A549 (cell line): ENCODE measurements around the gene HOXA11. TPM values are rescaled to one million over a fixed set of nuclear protein-coding genes. Genes with fewer than 3 reads are reported as not detected.

Experiments
- ATAC-seq, 2 experiments: fragments of 200-7000 bp in 1 of 2; fragments of >200 bp in 1 of 2; cut with Nextera tagmentation in 1 of 2; cut with Tn5 transposase in 1 of 2; 3 replicates each; pipeline versions ENCODE4 v1.8.0 to v1.9.1; 2018 to 2020; ENCODE audit warnings: mild to moderate bottlenecking in 1 of 2, moderate library complexity in 1 of 2
- CTCF ChIA-PET: fragments of 300-600 bp; sonication (Branson Sonifier 250); formaldehyde crosslinking; extraction: SDS; loops from one replicate; lab custom pipeline; 2021; ENCODE audit warnings: antibody characterized with exemption, inconsistent platforms; lab: Yijun Ruan, JAX
- POLR2A ChIA-PET: fragments of 350-600 bp; formaldehyde crosslinking; extraction: SDS; loops from one replicate; lab custom pipeline; 2021; ENCODE audit warnings: antibody characterized with exemption, inconsistent platforms; lab: Yijun Ruan, JAX
- DNase-seq, 2 experiments: peaks; one replicate each; pipeline versions ENCODE4 v3.0.0 to v3.0.0-alpha.2; 2011 to 2016; ENCODE audit warnings: low read depth in 1 of 2, low spot score in 1 of 2
- FAIRE-seq: peaks from 2 replicates; lab custom pipeline; 2011; peaks lifted over from hg19 to GRCh38; lab: Jason Lieb, UNC
- H3K27ac ChIP-seq, 2 experiments: fragments of >200 bp; sonication (Bioruptor Twin); formaldehyde crosslinking; 3 replicates each; pipeline ENCODE4 v1.5.1; 2016 to 2017
- H3K4me1 ChIP-seq: fragments of >200 bp; sonication (Bioruptor Twin); formaldehyde crosslinking; 3 replicates; pipeline ENCODE4 v1.6.1; 2016
- H3K4me2 ChIP-seq: fragments of >200 bp; sonication (Bioruptor Twin); formaldehyde crosslinking; 3 replicates; pipeline ENCODE4 v1.6.1; 2016
- H3K4me3 ChIP-seq: fragments of >200 bp; sonication (Bioruptor Twin); formaldehyde crosslinking; 3 replicates; pipeline ENCODE4 v1.5.1; 2016
- H3K9me3 ChIP-seq: fragments of >200 bp; sonication (Bioruptor Twin); formaldehyde crosslinking; 3 replicates; pipeline ENCODE4 v1.6.1; 2016
- ATOH8 ChIP-seq: fragments of 250-450 bp; sonication (Bioruptor Pico); IDR thresholded peaks from 2 replicates; pipeline ENCODE4 v1.5.0; 2020; ENCODE audit warnings: low read depth, mild to moderate bottlenecking, moderate library complexity
- CBX2 ChIP-seq: fragments of 200-600 bp; sonication (generic); IDR thresholded peaks from 2 replicates; pipeline ENCODE4 v1.6.1; 2016; ENCODE audit warnings: low read depth, mild to moderate bottlenecking, borderline replicate concordance
- CBX8 ChIP-seq: fragments of 200-600 bp; sonication (generic); IDR thresholded peaks from 2 replicates; pipeline ENCODE4 v1.6.1; 2016
- CHD2 ChIP-seq: fragments of 150-350 bp; IDR thresholded peaks from 2 replicates; pipeline ENCODE4 v1.6.1; 2014; ENCODE audit warnings: low read length; ENCODE audit not compliant: partially characterized antibody
- CHD4 ChIP-seq: fragments of 200-600 bp; sonication (generic); IDR thresholded peaks from 2 replicates; pipeline ENCODE4 v1.6.1; 2016; ENCODE audit warnings: antibody characterized with exemption, mild to moderate bottlenecking, borderline replicate concordance
- ESRRA ChIP-seq: fragments of 150-350 bp; IDR thresholded peaks from 2 replicates; pipeline ENCODE4 v1.6.1; 2014; ENCODE audit warnings: mild to moderate bottlenecking, low read length, borderline replicate concordance
- FOSL2 ChIP-seq, 2 experiments: fragments of 450-650 bp in 1 of 2; fragments of >200 bp in 1 of 2; sonication (Bioruptor Twin) in 1 of 2; formaldehyde crosslinking; IDR thresholded peaks; 2 replicates each; pipeline versions ENCODE4 v1.5.0 to v1.6.1; 2016 to 2020; ENCODE audit warnings: mild to moderate bottlenecking in 1 of 2, moderate library complexity in 1 of 2
- GATA3 ChIP-seq: IDR thresholded peaks from 2 replicates; pipeline ENCODE4 v1.6.1; 2012; ENCODE audit warnings: borderline replicate concordance
- HOXB13 ChIP-seq: fragments of 250-450 bp; sonication (Bioruptor Pico); IDR thresholded peaks from 2 replicates; pipeline ENCODE4 v1.5.0; 2020; ENCODE audit warnings: low read depth, mild to moderate bottlenecking, moderate library complexity
- JUN ChIP-seq, 2 experiments: fragments of >200 bp; sonication (Bioruptor Twin); formaldehyde crosslinking; IDR thresholded peaks; 2 replicates in 1 of 2; 3 replicates in 1 of 2; pipeline ENCODE4 v1.6.1; 2016 to 2017
- KDM5A ChIP-seq: fragments of 200-600 bp; sonication (generic); IDR thresholded peaks from 2 replicates; pipeline ENCODE4 v1.6.1; 2016; ENCODE audit warnings: antibody characterized with exemption, mild to moderate bottlenecking
- MYC ChIP-seq: IDR thresholded peaks from 2 replicates; pipeline ENCODE4 v1.6.1; 2012; ENCODE audit warnings: mild to moderate bottlenecking, inconsistent platforms, low read length, improper control_type of control experiment, borderline replicate concordance
- NFE2L2 ChIP-seq: fragments of 150-350 bp; conservative IDR thresholded peaks from 2 replicates; pipeline ENCODE4 v1.6.1; 2014; ENCODE audit warnings: low read length
- NPAS2 ChIP-seq: fragments of 250-450 bp; sonication (Bioruptor Pico); IDR thresholded peaks from 2 replicates; pipeline ENCODE4 v1.8.0; 2022; ENCODE audit warnings: mild to moderate bottlenecking, moderate library complexity, borderline replicate concordance
- PHF8 ChIP-seq: fragments of 200-600 bp; sonication (generic); IDR thresholded peaks from 2 replicates; pipeline ENCODE4 v1.6.1; 2016; ENCODE audit warnings: low read depth, mild to moderate bottlenecking, antibody characterized with exemption, moderate library complexity, borderline replicate concordance
- POLR2A ChIP-seq: IDR thresholded peaks from 2 replicates; pipeline ENCODE4 v1.6.1; 2012; ENCODE audit warnings: mild to moderate bottlenecking, low read length
- POLR2AphosphoS2 ChIP-seq: conservative IDR thresholded peaks from 2 replicates; pipeline ENCODE4 v1.6.1; 2012; ENCODE audit warnings: low read length, improper control_type of control experiment, inconsistent platforms
- RAD21 ChIP-seq, 2 experiments: fragments of >200 bp in 1 of 2; sonication (Bioruptor Twin) in 1 of 2; formaldehyde crosslinking in 1 of 2; IDR thresholded peaks in 1 of 2; conservative IDR thresholded peaks in 1 of 2; 2 replicates in 1 of 2; 3 replicates in 1 of 2; pipeline ENCODE4 v1.6.1; 2012 to 2018; ENCODE audit warnings: inconsistent platforms in 1 of 2
- SMC3 ChIP-seq: fragments of >200 bp; sonication (Bioruptor Twin); formaldehyde crosslinking; IDR thresholded peaks from 3 replicates; pipeline ENCODE4 v1.6.1; 2018; ENCODE audit warnings: inconsistent platforms
- SREBF2 ChIP-seq: fragments of 450-650 bp; IDR thresholded peaks from 2 replicates; pipeline ENCODE4 v1.6.1; 2014; ENCODE audit warnings: mild to moderate bottlenecking, moderate library complexity
- TFCP2L1 ChIP-seq: fragments of 250-450 bp; sonication (Bioruptor Pico); IDR thresholded peaks from 2 replicates; pipeline ENCODE4 v1.5.0; 2021; ENCODE audit warnings: mild to moderate bottlenecking
- USF2 ChIP-seq: fragments of 450-650 bp; IDR thresholded peaks from 2 replicates; pipeline ENCODE4 v1.6.1; 2014; ENCODE audit warnings: antibody characterized with exemption
- ZC3H11A ChIP-seq: fragments of 450-650 bp; IDR thresholded peaks from 2 replicates; pipeline ENCODE4 v1.6.1; 2014; ENCODE audit warnings: antibody characterized with exemption, mild to moderate bottlenecking
- WGBS: methylation state at CpG from one replicate; pipeline ENCODE4 v1.1.6; 2017; ENCODE audit errors: missing lambda C conversion rate; 5-methylcytosine and 5-hydroxymethylcytosine counted together
- polyA plus RNA-seq, 4 experiments: library from polyadenylated mRNA; depleted of rRNA in 3 of 4; stranded (reverse); fragments of >200 nt; fragmentation: RNase III in 1 of 4; extraction: RNeasy Plus Mini Kit Qiagen cat#74134 plus additional on column Dnase treatment in 1 of 4; gene quantifications; 2 replicates in 3 of 4; 3 replicates in 1 of 4; pipeline ENCODE4 v1.2.3, GENCODE V29; 2011 to 2017
- TF ChIP-seq, protein P1 (sequence below): IDR thresholded peaks from 2 replicates; pipeline ENCODE4 v1.6.1; 2012; ENCODE audit warnings: low read depth, borderline replicate concordance
- TF ChIP-seq, protein P2 (sequence below): fragments of >200 bp; sonication (Bioruptor Twin); formaldehyde crosslinking; IDR thresholded peaks from 3 replicates; pipeline ENCODE4 v1.6.1; 2016
- TF ChIP-seq, protein P3 (sequence below): IDR thresholded peaks from 2 replicates; pipeline ENCODE4 v1.6.1; 2012

HOXA11 gene
- polyA plus RNA-seq, 2 of the 4 experiments (the other 2 are of a cell fraction), result 0.68 to 0.84 TPM

DNA sequence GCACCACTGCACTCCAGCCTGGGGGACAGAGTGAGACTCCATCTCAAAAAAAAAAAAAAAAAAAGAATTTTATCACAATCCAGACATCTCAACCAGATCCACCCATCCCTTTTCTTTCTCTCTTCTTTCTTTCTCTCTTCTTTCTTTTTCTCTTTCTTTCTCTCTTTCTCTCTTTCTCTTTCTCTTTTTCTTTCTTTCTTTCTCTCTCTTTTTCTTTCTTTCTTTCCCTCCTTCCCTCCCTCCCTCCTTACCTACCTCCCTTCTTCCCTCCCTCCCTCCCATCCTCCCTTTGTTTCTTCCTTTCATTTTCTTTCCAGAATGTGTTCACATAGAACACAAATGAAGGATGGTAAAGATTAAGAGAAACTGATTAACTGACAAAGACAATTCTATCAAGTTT is 32.9 kb upstream of the HOXA11 start:
- ChIA-PET CTCF (interaction anchor here (0.8 to 2.9 kb wide), 3 partner anchors 7 to 39 kb away, joined by 3 to 10 read pairs (median 4); partner anchors contain the start of gene HOXA13), POLR2A (no interaction called here)
- Histone ChIP-seq H3K4me2 (no peak overlapping the region), H3K9me3 (no peaks in the 10 kb centered on the region), H3K4me1 (peaks cover 3% of the 10 kb centered on the region; the same call in 1 of the 3 replicates), H3K4me3 (no peak overlapping the region), H3K27ac (no peak overlapping the region)
- DNase-seq (no peak), ATAC-seq (no peak), FAIRE-seq (no peak)
- TF ChIP-seq MYC (no peak), RAD21 (conservative IDR thresholded peaks at IDR 0.05 in 1 of 2, IDR thresholded peaks at IDR 0.05 in 1 of 2) (no peak), CBX2 (no peak), SMC3 (no peak), NFE2L2 (no peak), POLR2AphosphoS2 (no peak), CHD4 (no peak), KDM5A (no peak), PHF8 (no peak), FOSL2 (IDR thresholded peaks at IDR 0.05) (no peak), FOSL2 (CRISPR knock-in tag; IDR thresholded peaks at IDR 0.05) (no peak), ZC3H11A (no peak), HOXB13 (CRISPR knock-in tag) (no peak), USF2 (no peak), POLR2A (no peak)
- TF ChIP-seq, protein P1, sequence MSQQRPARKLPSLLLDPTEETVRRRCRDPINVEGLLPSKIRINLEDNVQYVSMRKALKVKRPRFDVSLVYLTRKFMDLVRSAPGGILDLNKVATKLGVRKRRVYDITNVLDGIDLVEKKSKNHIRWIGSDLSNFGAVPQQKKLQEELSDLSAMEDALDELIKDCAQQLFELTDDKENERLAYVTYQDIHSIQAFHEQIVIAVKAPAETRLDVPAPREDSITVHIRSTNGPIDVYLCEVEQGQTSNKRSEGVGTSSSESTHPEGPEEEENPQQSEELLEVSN, result no peak
- TF ChIP-seq, protein P2, sequence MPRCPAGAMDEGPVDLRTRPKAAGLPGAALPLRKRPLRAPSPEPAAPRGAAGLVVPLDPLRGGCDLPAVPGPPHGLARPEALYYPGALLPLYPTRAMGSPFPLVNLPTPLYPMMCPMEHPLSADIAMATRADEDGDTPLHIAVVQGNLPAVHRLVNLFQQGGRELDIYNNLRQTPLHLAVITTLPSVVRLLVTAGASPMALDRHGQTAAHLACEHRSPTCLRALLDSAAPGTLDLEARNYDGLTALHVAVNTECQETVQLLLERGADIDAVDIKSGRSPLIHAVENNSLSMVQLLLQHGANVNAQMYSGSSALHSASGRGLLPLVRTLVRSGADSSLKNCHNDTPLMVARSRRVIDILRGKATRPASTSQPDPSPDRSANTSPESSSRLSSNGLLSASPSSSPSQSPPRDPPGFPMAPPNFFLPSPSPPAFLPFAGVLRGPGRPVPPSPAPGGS, result no peak
- TF ChIP-seq, protein P3, sequence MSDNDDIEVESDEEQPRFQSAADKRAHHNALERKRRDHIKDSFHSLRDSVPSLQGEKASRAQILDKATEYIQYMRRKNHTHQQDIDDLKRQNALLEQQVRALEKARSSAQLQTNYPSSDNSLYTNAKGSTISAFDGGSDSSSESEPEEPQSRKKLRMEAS, result no peak

- no peak for FAIRE-seq
- H3K4me3 ChIP-seq, result no peak overlapping the region
- H3K4me1 ChIP-seq, result peaks cover 8% of the 10 kb centered on the region; the same call in 2 of the 3 replicates
- no peak overlapping the region for H3K4me2 ChIP-seq
- ChIA-PET POLR2A (no interaction called here), CTCF (interaction anchor here (0.8 to 1.8 kb wide), 3 partner anchors 11 to 559 kb away, joined by 3 to 6 read pairs (median 3); no protein-coding TSS in a partner anchor)
- no peak overlapping the region for H3K27ac ChIP-seq
- ATAC-seq, result no peak
- 44% methylated on average over 2 of the region's 2 CpGs for WGBS
- TF ChIP-seq ATOH8 (CRISPR knock-in tag), result no peak
- no peak for TF ChIP-seq PHF8
- no peak for TF ChIP-seq SREBF2
- no peak for TF ChIP-seq CBX8
- TF ChIP-seq ZC3H11A, result no peak
- TF ChIP-seq CHD2, result no peak
- no peak for TF ChIP-seq NPAS2
- no peak for TF ChIP-seq ESRRA
- TF ChIP-seq, protein P1, result no peak
- TF ChIP-seq JUN (IDR thresholded peaks at IDR 0.05), result no peak
- no peak for TF ChIP-seq TFCP2L1 (CRISPR knock-in tag)
- TF ChIP-seq GATA3, result no peak
- H3K9me3 ChIP-seq, result no peaks in the 10 kb centered on the region
- no peak for DNase-seq
These were observed 30.3 kb upstream of the HOXA11 start for GRCh38 chr7:27215356-27215755.
